MM.1S (cell line): ENCODE data around the gene CYP2E1.

Source experiments
- EZH2 ChIP-seq: fragments of 300-600 bp; sonication (generic); optimal IDR thresholded peaks from 2 replicates; pipeline ENCODE3; 2017; ENCODE audit warnings: low read depth, mild to moderate bottlenecking, antibody characterized with exemption, low read length, mixed read lengths
- EZH2phosphoT487 ChIP-seq: fragments of 300-600 bp; sonication (generic); IDR thresholded peaks from 2 replicates; pipeline ENCODE4 v1.6.1; 2018; ENCODE audit warnings: antibody characterized with exemption, low read length
- TF ChIP-seq, protein P1 (sequence below): fragments of 300-600 bp; sonication (generic); IDR thresholded peaks from 2 replicates; pipeline ENCODE4 v1.5.1; 2016; ENCODE audit warnings: antibody characterized with exemption, low read length, mixed read lengths

- TF ChIP-seq, protein P1, sequence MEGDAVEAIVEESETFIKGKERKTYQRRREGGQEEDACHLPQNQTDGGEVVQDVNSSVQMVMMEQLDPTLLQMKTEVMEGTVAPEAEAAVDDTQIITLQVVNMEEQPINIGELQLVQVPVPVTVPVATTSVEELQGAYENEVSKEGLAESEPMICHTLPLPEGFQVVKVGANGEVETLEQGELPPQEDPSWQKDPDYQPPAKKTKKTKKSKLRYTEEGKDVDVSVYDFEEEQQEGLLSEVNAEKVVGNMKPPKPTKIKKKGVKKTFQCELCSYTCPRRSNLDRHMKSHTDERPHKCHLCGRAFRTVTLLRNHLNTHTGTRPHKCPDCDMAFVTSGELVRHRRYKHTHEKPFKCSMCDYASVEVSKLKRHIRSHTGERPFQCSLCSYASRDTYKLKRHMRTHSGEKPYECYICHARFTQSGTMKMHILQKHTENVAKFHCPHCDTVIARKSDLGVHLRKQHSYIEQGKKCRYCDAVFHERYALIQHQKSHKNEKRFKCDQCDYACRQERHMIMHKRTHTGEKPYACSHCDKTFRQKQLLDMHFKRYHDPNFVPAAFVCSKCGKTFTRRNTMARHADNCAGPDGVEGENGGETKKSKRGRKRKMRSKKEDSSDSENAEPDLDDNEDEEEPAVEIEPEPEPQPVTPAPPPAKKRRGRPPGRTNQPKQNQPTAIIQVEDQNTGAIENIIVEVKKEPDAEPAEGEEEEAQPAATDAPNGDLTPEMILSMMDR, result no peak
- TF ChIP-seq EZH2phosphoT487 (no peak), EZH2 (no peak)
Measured at GRCh38 chr10:133481657-133482056, 45.5 kb upstream of the CYP2E1 start.
